IPS-20b (cell line): ENCODE results near the gene CARMIL1.

Source experiments
- H3K27ac ChIP-seq: one replicate; pipeline ENCODE4 v1.5.1; 2013; ENCODE audit warnings: low read length
- H3K27me3 ChIP-seq: 2 replicates; pipeline ENCODE4 v1.6.1; 2013; ENCODE audit warnings: mild to moderate bottlenecking, low read length, inconsistent platforms; ENCODE audit not compliant: insufficient read depth
- H3K36me3 ChIP-seq: 2 replicates; pipeline ENCODE4 v1.6.1; 2013; ENCODE audit warnings: low read depth, mild to moderate bottlenecking, inconsistent platforms, low read length, moderate library complexity; ENCODE audit not compliant: insufficient read depth
- H3K4me1 ChIP-seq: 2 replicates; pipeline ENCODE4 v1.6.1; 2013; ENCODE audit warnings: mild to moderate bottlenecking, control low read depth, inconsistent platforms, low read length, moderate library complexity; ENCODE audit not compliant: insufficient read depth
- H3K4me3 ChIP-seq: 2 replicates; pipeline ENCODE4 v1.5.1; 2013; ENCODE audit warnings: mild to moderate bottlenecking, low read length, inconsistent platforms
- H3K9ac ChIP-seq: 2 replicates; pipeline ENCODE4 v1.6.1; 2013; ENCODE audit warnings: low read depth, mild to moderate bottlenecking, inconsistent platforms, low read length, moderate library complexity
- H3K9me3 ChIP-seq: 2 replicates; pipeline ENCODE4 v1.6.1; 2013; ENCODE audit warnings: mild to moderate bottlenecking, low read depth, low read length, inconsistent platforms; ENCODE audit not compliant: insufficient read depth

Gene CARMIL1

DNA sequence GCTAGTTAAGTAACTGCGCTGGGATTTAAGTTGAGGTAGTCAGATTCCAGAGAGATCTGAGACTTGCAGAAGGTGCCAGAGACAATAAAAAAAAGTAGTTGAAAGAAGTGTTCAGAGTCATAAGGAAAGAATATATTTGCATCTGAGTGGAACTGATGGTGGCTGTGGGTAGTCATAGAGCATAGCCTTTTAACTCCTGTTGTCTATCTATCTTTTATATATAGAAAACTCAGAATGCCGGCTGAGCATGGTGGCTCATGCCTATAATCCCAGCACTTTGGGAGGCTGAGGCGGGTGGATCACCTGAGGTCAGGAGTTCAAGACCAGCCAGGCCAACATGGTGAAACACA is 62.0 kb downstream of the CARMIL1 start:
- H3K36me3 ChIP-seq: no peaks in the 10 kb centered on the region
- no peak overlapping the region for H3K4me3 ChIP-seq
- no peak overlapping the region for H3K27ac ChIP-seq
- no peak overlapping the region for H3K9ac ChIP-seq
- H3K27me3 ChIP-seq: no peaks in the 10 kb centered on the region
- H3K4me1 ChIP-seq: peaks cover 14% of the 10 kb centered on the region
- H3K9me3 ChIP-seq: no peaks in the 10 kb centered on the region

DNA sequence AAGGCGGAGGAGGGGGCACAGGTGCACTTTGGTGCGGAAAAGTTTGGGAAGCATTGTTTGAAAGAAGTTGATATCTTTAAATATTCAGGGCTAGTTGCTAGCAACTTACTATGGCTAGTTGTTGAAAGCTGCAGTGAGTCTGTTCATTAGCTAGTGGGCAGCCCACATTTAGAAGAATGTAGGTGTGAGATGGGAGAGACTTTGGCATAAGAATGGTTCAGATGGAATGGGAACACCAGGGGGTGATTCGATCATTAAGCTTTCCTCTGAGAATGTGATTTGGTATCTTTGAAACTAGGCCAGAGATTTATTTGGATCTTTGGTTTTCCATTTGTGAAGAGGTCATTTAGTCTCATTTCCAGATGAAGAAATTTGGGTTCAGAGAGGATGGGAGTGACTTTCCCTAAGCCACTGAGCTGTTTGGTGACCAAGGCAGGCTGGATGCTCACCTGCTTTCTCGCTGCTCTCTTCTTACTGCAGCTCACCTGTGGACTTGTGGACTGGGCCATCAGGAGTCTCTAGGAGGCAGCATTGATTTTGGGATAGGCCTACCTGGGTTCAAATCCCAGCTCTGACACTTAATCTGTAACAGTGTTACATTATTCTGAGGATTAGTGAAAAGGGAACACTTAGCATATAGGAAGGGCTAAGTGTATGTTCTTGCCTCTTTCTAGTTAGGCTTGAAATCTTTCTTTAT is 62.9 kb downstream of the CARMIL1 start:
- H3K4me1 ChIP-seq: peaks cover 21% of the 10 kb centered on the region
- no peak overlapping the region for H3K9ac ChIP-seq
- H3K36me3 ChIP-seq: no peaks in the 10 kb centered on the region
- peak overlapping the region; percentile 30; the same call in 1 of the 2 replicates for H3K4me3 ChIP-seq
- no peak overlapping the region for H3K27ac ChIP-seq
- H3K9me3 ChIP-seq: no peaks in the 10 kb centered on the region
- H3K27me3 ChIP-seq: no peaks in the 10 kb centered on the region

DNA sequence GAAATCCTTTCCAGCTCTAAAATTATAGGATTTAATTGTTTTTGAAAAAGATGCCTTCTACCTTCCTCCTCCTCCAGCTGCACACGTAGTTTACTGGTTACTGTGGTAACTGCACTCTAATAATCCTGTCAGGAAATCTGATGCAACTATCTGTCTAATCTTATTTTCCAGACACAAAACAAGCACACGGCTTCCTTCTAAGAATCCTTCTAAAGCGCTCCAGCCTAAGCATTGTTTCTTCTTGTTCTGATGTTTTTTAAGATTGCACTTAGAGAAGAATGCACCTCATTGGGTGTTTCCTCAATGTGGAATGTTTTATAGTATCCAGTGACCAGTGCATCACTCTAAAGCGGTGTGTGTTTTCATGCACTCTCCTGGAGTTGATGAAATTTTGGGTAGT is 63.6 kb downstream of the CARMIL1 start:
- Histone ChIP-seq H3K9ac (no peak overlapping the region), H3K27me3 (no peaks in the 10 kb centered on the region), H3K9me3 (no peaks in the 10 kb centered on the region), H3K27ac (no peak overlapping the region), H3K4me3 (no peak overlapping the region), H3K4me1 (peaks cover 19% of the 10 kb centered on the region), H3K36me3 (no peaks in the 10 kb centered on the region)

DNA sequence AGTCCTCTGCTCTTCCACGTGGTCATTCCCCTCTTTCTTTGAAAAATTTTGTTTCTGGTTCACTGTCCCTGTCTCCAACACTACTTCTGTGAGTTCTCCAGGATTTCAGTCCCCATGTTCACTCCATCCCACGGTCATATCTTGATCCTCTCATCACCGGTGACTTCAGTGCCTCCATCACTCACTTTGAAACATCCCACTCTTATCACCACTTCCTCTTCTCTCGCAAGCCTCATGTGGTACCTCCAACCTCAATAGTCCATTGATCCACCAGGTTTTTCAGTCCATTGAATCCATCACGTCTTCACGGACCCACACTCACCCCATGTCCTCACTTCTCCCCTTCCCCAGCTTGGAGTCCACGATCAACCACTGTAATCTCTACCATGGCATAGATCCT is 64.8 kb downstream of the CARMIL1 start:
- Histone ChIP-seq H3K9ac (no peak overlapping the region), H3K9me3 (no peaks in the 10 kb centered on the region), H3K27me3 (no peaks in the 10 kb centered on the region), H3K4me3 (no peak overlapping the region), H3K4me1 (peaks cover 19% of the 10 kb centered on the region), H3K36me3 (no peaks in the 10 kb centered on the region), H3K27ac (no peak overlapping the region)

DNA sequence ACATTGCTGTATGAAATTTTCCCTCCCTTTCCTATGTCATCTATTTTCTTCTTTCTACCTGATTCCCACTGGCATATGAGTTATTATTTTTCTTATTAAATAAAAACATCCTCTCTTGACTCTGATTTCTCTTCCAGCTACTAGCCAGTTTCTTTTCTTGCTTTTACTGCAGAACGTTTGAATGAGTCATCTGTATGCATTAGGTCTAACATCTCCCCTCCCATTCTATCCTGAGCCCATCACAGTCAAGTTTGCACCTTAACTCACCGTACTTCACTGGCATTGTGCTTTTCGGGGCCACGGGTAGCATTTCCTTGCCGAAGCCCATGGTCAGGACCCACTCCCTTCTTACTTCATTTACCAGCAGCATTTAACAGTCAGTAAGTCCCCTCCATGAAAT is 65.7 kb downstream of the CARMIL1 start:
- Histone ChIP-seq H3K4me3 (no peak overlapping the region), H3K27me3 (no peaks in the 10 kb centered on the region), H3K27ac (no peak overlapping the region), H3K9me3 (no peaks in the 10 kb centered on the region), H3K9ac (no peak overlapping the region), H3K4me1 (peaks cover 19% of the 10 kb centered on the region), H3K36me3 (no peaks in the 10 kb centered on the region)

DNA sequence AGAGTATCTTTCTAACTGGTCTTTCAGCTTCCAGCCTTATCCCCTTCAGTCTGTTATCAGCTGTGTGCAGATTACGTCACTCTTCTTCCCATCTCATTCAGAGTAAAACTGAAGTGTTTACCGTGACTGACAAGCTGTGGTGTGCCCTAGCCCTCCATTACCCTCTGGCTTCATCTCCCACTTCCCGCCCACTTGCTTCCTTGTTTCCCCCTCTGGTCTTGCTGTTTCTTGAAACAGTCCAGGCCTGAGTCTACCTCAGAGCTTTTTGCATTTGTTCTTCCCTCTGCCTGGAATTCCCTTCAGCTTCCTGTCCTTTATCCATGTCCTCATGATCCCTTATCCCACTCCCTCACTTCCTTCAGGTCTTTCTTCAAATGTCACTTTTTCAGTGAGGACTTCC is 66.9 kb downstream of the CARMIL1 start:
- H3K27me3 ChIP-seq: no peaks in the 10 kb centered on the region
- H3K36me3 ChIP-seq: no peaks in the 10 kb centered on the region
- peaks cover 15% of the 10 kb centered on the region for H3K4me1 ChIP-seq
- no peak overlapping the region for H3K9ac ChIP-seq
- no peak overlapping the region for H3K4me3 ChIP-seq
- H3K27ac ChIP-seq: no peak overlapping the region
- no peaks in the 10 kb centered on the region for H3K9me3 ChIP-seq

DNA sequence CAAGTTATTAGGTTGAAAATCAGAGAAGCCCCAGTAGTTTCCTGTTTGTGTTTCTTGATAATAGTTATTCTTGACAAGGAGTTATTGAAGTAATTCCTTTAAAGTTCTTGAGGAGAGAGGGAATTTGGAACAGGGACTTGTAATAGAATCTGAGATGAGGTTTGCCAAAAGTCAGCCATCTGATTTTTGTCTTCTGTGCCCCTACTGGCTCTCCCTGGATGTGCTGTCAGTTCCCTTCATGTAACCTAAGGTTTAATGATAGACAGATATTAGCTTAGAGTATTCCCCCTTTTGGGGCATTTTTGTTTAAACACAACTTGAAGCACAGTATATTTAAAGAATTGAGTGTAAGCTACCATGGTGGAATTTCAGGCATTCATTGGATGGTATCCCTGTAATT is 71.4 kb downstream of the CARMIL1 start:
- Histone ChIP-seq H3K9me3 (no peaks in the 10 kb centered on the region), H3K27ac (no peak overlapping the region), H3K36me3 (no peaks in the 10 kb centered on the region), H3K4me1 (peaks cover 10% of the 10 kb centered on the region), H3K9ac (no peak overlapping the region), H3K4me3 (no peak overlapping the region), H3K27me3 (no peaks in the 10 kb centered on the region)

DNA sequence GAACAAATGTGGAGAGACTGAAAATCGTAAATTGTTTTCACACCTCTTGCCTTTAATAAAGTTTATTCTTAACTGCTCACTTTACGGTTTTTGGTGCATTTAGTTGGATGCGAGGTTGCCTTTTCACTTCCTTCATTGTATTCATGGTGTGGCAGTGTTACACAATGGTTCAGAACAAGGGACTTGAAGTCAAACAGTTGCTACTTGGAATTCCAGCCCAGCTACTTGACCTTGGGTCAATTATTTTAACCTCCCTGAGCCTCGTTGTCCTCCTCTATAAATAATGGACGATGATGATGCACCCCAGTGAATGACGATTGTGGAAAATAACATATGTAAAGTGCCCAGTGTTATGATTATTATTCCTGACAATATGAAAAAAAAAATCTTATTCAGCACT is 72.3 kb downstream of the CARMIL1 start:
- H3K4me1 ChIP-seq: peaks cover 4% of the 10 kb centered on the region; the same call in 1 of the 2 replicates

DNA sequence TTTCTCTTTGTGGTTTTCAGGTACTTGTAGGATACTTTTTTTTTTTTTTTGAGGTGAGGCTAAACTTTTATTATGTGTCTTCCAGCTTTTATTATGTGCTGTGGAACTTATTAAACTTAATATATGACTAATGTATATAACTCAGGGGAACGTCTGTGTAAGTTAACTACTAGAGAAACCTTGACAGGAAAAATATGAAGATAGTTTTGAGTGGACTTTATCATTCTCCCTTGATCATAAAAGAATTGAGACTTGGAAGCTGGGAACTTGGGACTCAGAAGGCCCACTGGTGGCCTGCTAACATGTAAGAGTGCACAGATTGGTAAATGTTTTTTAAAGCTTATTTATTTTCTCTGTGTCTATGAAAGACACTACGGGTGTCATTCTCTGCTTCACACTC is 73.1 kb downstream of the CARMIL1 start:
- Histone ChIP-seq H3K27me3 (no peaks in the 10 kb centered on the region), H3K4me1 (no peaks in the 10 kb centered on the region), H3K4me3 (no peak overlapping the region), H3K27ac (no peak overlapping the region), H3K36me3 (no peaks in the 10 kb centered on the region), H3K9me3 (no peaks in the 10 kb centered on the region), H3K9ac (no peak overlapping the region)

More for the DNA sequence above, 72.3 kb downstream of the CARMIL1 start:
- no peaks in the 10 kb centered on the region for H3K9me3 ChIP-seq
- no peak overlapping the region for H3K9ac ChIP-seq
- H3K27me3 ChIP-seq: no peaks in the 10 kb centered on the region
- no peak overlapping the region for H3K27ac ChIP-seq
- H3K4me3 ChIP-seq: no peak overlapping the region
- no peaks in the 10 kb centered on the region for H3K36me3 ChIP-seq

DNA sequence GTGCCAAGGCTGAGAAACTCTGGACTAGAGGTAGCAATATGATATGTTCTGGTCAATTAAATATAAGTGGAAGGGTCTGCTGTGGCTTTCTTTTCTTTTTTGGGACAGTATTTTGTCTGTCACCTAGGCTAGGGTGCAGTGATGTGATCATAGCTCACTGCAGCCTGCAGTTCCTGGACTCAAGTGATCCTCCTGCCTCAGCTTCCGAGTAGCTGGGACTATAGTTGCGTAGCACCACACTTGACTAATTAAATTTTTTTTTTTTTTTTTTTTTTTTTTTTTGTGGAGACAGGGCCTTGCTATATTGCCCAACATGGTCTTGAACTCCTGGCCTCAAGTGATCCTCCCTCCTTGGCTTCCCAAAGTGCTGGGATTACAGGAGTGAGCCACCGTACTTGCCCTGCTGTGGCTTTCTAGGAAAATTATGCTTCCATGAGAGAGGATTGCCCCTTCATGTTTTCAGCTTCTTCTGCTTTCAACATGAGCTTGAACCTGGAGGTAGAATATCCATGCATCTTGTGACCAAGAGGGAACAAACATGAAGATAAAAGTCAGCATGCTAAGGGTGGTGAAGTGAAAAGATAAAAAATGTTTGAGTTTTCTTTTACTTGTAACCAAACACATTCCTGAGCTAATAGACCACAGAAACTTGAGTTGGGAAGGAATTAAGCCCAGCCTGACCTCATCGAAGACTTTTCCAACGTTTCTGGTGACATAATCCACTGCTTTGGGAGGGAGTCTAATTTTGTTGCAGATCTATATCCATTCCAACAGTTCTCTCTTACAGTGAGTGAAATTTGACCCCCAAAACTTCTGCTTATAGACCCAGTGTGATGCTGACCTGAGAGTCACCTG is 75.1 kb downstream of the CARMIL1 start:
- Histone ChIP-seq H3K27ac (no peak overlapping the region), H3K9me3 (no peaks in the 10 kb centered on the region), H3K4me3 (no peak overlapping the region), H3K4me1 (peaks cover 5% of the 10 kb centered on the region), H3K27me3 (no peaks in the 10 kb centered on the region), H3K9ac (no peak overlapping the region), H3K36me3 (no peaks in the 10 kb centered on the region)

DNA sequence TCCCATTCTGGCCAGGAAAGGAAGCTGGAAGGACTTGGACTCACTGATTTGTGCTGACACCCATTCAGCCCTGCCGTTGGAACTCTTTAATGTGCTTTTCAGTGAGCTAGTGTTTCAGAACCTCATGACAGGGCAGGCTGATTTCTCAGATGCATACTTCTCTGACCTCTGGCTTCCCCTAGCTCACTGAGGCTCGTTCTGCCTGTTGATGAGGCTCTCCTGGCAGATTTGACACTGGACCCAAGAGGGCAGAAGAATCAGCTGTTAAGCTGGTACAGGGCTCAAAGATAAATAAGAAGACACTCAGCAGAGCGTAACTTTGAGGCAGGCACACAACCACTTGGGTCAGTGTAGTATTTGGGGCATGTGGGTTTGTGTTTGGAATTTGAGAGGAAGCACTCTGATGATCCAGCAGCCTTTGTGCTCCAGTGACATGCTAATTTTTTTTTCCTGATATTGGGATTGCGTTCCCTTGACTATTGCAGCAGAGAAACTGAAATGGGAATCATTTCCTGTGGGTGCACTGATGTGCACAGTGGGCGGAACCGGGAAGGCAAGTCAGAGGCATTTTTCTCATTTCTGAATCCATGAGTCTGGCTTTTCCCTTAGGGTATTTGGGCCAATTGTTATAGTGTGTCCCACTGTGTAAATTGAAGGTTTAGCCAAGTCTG is 80.2 kb downstream of the CARMIL1 start:
- H3K4me1 ChIP-seq: peaks cover 17% of the 10 kb centered on the region
- no peaks in the 10 kb centered on the region for H3K9me3 ChIP-seq
- no peak overlapping the region for H3K9ac ChIP-seq
- H3K27ac ChIP-seq: no peak overlapping the region
- H3K36me3 ChIP-seq: no peaks in the 10 kb centered on the region
- H3K4me3 ChIP-seq: no peak overlapping the region
- no peaks in the 10 kb centered on the region for H3K27me3 ChIP-seq

DNA sequence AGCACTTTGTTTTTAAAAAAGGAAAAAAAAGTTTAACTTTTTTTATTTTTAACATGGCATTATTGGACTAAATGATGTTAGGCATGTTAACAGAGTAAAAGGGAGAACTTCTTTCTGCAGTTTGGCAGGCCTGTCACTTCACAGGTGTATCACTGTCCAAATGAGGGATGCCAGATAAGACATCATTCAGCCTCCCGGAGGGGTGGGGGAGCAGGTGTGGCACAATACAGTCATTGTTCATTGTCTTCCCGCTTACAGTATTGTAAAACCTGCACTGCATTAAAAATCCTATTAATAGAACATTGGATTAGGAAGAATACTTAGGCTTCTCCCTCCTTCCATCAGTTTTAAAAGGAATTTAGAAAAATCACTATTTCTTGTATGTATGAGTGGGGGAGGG is 80.7 kb downstream of the CARMIL1 start:
- Histone ChIP-seq H3K36me3 (no peaks in the 10 kb centered on the region), H3K4me1 (peaks cover 17% of the 10 kb centered on the region), H3K9ac (no peak overlapping the region), H3K9me3 (no peaks in the 10 kb centered on the region), H3K27ac (no peak overlapping the region), H3K27me3 (no peaks in the 10 kb centered on the region), H3K4me3 (no peak overlapping the region)
